HepG2 (cell line): Measurements from ENCODE around the gene TBC1D24. TPM values are rescaled to one million over a fixed set of nuclear protein-coding genes. Genes with fewer than 3 reads are reported as not detected.

Experiments
- DNMT3B ChIP-seq: conservative IDR thresholded peaks from 2 replicates; pipeline ENCODE4 v1.6.1; 2016; ENCODE audit warnings: missing biosample characterization, control low read depth
- KAT8 ChIP-seq: IDR thresholded peaks from 2 replicates; pipeline ENCODE4 v1.6.1; 2016; ENCODE audit warnings: missing genetic modification reagents, missing compliant biosample characterization
- MXI1 ChIP-seq: IDR thresholded peaks from 3 replicates; pipeline ENCODE4 v1.6.1; 2012; ENCODE audit warnings: low read depth, low read length, inconsistent platforms, borderline replicate concordance
- NAIF1 ChIP-seq: sonication (generic); formaldehyde crosslinking; IDR thresholded peaks from 2 replicates; pipeline ENCODE4 v1.5.0; 2020; ENCODE audit warnings: mild to moderate bottlenecking, missing genetic modification reagents, borderline replicate concordance
- NCOA2 ChIP-seq: sonication (generic); formaldehyde crosslinking; IDR thresholded peaks from 2 replicates; pipeline ENCODE4 v1.8.0; 2022; ENCODE audit warnings: inconsistent platforms
- NPAS2 ChIP-seq: sonication (generic); formaldehyde crosslinking; IDR thresholded peaks from 2 replicates; pipeline ENCODE4 v1.8.0; 2022; ENCODE audit warnings: mild to moderate bottlenecking, missing genetic modification reagents, borderline replicate concordance
- PCBP2 ChIP-seq: fragments of 200-400 bp; formaldehyde crosslinking; optimal IDR thresholded peaks from 2 replicates; pipeline ENCODE3; 2018; ENCODE audit warnings: low read length, low read depth; ENCODE audit not compliant: poor library complexity, severe bottlenecking
- RAD51 ChIP-seq: fragments of 450-650 bp; IDR thresholded peaks from 2 replicates; pipeline ENCODE4 v1.6.1; 2016; ENCODE audit warnings: borderline replicate concordance
- RXRA ChIP-seq: sonication (generic); formaldehyde crosslinking; IDR thresholded peaks from 2 replicates; pipeline ENCODE4 v1.5.1; 2020; ENCODE audit warnings: missing genetic modification reagents
- RXRB ChIP-seq: IDR thresholded peaks from 2 replicates; pipeline ENCODE4 v1.6.1; 2016; ENCODE audit warnings: borderline replicate concordance, missing genetic modification reagents, missing compliant biosample characterization
- TBL1XR1 ChIP-seq: fragments of 150-350 bp; IDR thresholded peaks from 2 replicates; pipeline ENCODE4 v1.6.1; 2014; ENCODE audit warnings: borderline replicate concordance, low read length; ENCODE audit not compliant: partially characterized antibody
- TBX3 ChIP-seq: fragments of 450-650 bp; IDR thresholded peaks from 2 replicates; pipeline ENCODE4 v1.6.1; 2017; ENCODE audit warnings: antibody characterized with exemption, mild to moderate bottlenecking, inconsistent platforms, borderline replicate concordance
- ZFP36 ChIP-seq: fragments of 150-350 bp; IDR thresholded peaks from 2 replicates; pipeline ENCODE4 v1.6.1; 2018; ENCODE audit warnings: borderline replicate concordance, low read length, low read depth; ENCODE audit not compliant: partially characterized antibody
- ZNF225 ChIP-seq: sonication (generic); formaldehyde crosslinking; IDR thresholded peaks from 2 replicates; pipeline ENCODE4 v1.4.0; 2020; ENCODE audit warnings: mild to moderate bottlenecking, missing genetic modification reagents
- ZNF547 ChIP-seq: sonication (generic); formaldehyde crosslinking; IDR thresholded peaks from 2 replicates; pipeline ENCODE4 v1.5.1; 2020; ENCODE audit warnings: mild to moderate bottlenecking, missing genetic modification reagents
- ZNF747 ChIP-seq: sonication (generic); formaldehyde crosslinking; IDR thresholded peaks from 2 replicates; pipeline ENCODE4 v1.8.1; 2023; ENCODE audit warnings: missing genetic modification reagents, mild to moderate bottlenecking, borderline replicate concordance
- ZNF777 ChIP-seq: sonication (generic); formaldehyde crosslinking; IDR thresholded peaks from 2 replicates; pipeline ENCODE4 v1.4.0; 2020; ENCODE audit warnings: missing genetic modification reagents
- ZSCAN25 ChIP-seq: sonication (generic); formaldehyde crosslinking; IDR thresholded peaks from 2 replicates; pipeline ENCODE4 v1.8.0; 2022; ENCODE audit warnings: mild to moderate bottlenecking, missing genetic modification reagents
- polyA plus RNA-seq, 8 experiments: library from polyadenylated mRNA; depleted of rRNA in 3 of 8; stranded (reverse) in 7 of 8; unstranded in 1 of 8; fragments of >200 nt; fragmentation: Illumina TruSeq in 4 of 8; extraction: Trizol in 4 of 8; gene quantifications; 2 replicates each; pipeline versions ENCODE4 v1.2.1 to v1.2.3, GENCODE V29; 2011 to 2016; ENCODE audit warnings: low read depth in 4 of 8, missing spikeins in 1 of 8, mixed read lengths in 1 of 8; ENCODE audit not compliant: insufficient read depth in 1 of 8
- total RNA-seq, 5 experiments: library from RNA; depleted of rRNA; stranded (reverse); fragments of >200 nt; fragmentation: Illumina TruSeq; extraction: Trizol; gene quantifications; 2 replicates each; pipeline ENCODE4 v1.2.3, GENCODE V29; 2016; ENCODE audit warnings: low read depth in 1 of 5
- TF ChIP-seq, protein P1 (sequence below): IDR thresholded peaks from 2 replicates; pipeline ENCODE4 v1.6.1; 2018; ENCODE audit warnings: missing genetic modification reagents
- TF ChIP-seq, protein P2 (sequence below): sonication (generic); formaldehyde crosslinking; IDR thresholded peaks from 2 replicates; pipeline ENCODE4 v1.4.0; 2020; ENCODE audit warnings: mild to moderate bottlenecking, missing genetic modification reagents
- TF ChIP-seq, protein P3 (sequence below): sonication (generic); formaldehyde crosslinking; IDR thresholded peaks from 2 replicates; pipeline ENCODE4 v1.4.0; 2020; ENCODE audit warnings: missing genetic modification reagents
- TF ChIP-seq, protein P4 (sequence below): fragments of 450-650 bp; IDR thresholded peaks from 2 replicates; pipeline ENCODE4 v1.6.1; 2017; ENCODE audit warnings: mild to moderate bottlenecking
- TF ChIP-seq, protein P5 (sequence below): sonication (generic); formaldehyde crosslinking; conservative IDR thresholded peaks from 2 replicates; pipeline ENCODE4 v1.4.0; 2020; ENCODE audit warnings: missing genetic modification reagents

Gene TBC1D24
- total and polyA plus RNA-seq, 2 of the 13 experiments (the other 11 are each of a cell fraction or from before 2014, with no cell fraction given): 7.7 to 13.7 TPM

DNA sequence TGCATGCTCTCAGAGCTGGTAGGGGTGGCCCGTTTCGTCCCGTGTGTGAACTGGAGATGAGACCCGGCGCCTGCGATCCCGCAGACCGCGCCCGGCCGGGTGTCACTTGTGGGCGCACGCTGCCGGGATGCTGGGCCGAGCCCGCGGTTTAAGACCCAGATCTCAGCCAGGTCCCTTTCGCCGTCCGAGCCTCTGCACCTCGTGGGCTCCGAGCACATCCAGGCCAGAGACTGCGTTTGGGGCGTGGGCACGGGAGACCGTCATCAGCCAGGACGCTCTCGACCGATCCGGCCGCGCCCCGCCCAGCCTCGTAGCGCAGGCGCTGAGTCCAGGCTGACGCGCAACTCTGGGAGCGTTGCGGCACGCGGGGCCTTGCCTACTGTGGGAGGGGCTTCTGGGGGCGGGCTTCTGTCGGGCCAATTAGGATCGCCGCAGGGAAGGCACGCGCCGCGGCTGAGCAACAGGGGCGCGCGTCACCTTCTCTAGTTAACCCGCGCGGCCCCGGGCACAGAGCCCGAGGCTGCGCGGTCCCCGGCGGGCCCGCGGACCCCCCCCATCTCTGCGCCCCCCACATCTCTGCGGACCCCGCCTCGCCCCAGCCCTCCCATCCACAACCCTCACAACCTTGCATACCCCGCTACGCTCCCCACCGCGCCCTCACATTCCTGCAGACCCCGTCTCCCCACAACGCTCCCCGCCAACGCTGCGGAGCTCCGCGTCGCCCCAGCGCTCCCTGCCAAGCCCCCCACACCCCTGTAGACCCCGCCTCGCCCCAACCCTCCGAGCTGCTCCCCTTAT lies 57.0 kb downstream of the TBC1D24 start (continued):
- no peak for TF ChIP-seq ZFP36
- TF ChIP-seq, protein P1, sequence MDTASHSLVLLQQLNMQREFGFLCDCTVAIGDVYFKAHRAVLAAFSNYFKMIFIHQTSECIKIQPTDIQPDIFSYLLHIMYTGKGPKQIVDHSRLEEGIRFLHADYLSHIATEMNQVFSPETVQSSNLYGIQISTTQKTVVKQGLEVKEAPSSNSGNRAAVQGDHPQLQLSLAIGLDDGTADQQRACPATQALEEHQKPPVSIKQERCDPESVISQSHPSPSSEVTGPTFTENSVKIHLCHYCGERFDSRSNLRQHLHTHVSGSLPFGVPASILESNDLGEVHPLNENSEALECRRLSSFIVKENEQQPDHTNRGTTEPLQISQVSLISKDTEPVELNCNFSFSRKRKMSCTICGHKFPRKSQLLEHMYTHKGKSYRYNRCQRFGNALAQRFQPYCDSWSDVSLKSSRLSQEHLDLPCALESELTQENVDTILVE (CRISPR knock-in tag): peak; percentile 36; the same call in 1 of the 2 replicates
- TF ChIP-seq, protein P2, sequence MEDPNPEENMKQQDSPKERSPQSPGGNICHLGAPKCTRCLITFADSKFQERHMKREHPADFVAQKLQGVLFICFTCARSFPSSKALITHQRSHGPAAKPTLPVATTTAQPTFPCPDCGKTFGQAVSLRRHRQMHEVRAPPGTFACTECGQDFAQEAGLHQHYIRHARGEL (CRISPR knock-in tag): 0 out of 2 replicates have a peak, but pooled peaks have one; percentile 77
- TF ChIP-seq NCOA2 (CRISPR knock-in tag): no peak
- no peak for TF ChIP-seq PCBP2
- TF ChIP-seq KAT8: peak; percentile 68; the same call in 1 of the 2 replicates
- TF ChIP-seq ZNF225: no peak
- no peak for TF ChIP-seq RAD51
- TF ChIP-seq DNMT3B: no peak
- TF ChIP-seq MXI1: peak; percentile 86; the same call in 2 of the 3 replicates
- TF ChIP-seq RXRA (CRISPR knock-in tag): peak; percentile 81; the same call in 1 of the 2 replicates
- TF ChIP-seq, protein P3, sequence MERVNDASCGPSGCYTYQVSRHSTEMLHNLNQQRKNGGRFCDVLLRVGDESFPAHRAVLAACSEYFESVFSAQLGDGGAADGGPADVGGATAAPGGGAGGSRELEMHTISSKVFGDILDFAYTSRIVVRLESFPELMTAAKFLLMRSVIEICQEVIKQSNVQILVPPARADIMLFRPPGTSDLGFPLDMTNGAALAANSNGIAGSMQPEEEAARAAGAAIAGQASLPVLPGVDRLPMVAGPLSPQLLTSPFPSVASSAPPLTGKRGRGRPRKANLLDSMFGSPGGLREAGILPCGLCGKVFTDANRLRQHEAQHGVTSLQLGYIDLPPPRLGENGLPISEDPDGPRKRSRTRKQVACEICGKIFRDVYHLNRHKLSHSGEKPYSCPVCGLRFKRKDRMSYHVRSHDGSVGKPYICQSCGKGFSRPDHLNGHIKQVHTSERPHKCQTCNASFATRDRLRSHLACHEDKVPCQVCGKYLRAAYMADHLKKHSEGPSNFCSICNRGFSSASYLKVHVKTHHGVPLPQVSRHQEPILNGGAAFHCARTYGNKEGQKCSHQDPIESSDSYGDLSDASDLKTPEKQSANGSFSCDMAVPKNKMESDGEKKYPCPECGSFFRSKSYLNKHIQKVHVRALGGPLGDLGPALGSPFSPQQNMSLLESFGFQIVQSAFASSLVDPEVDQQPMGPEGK (CRISPR knock-in tag): peak; percentile 65
- TF ChIP-seq ZNF547 (CRISPR knock-in tag): peak; percentile 85
- TF ChIP-seq NPAS2 (CRISPR knock-in tag): no peak
- no peak for TF ChIP-seq TBX3
- TF ChIP-seq ZNF777 (CRISPR knock-in tag): peak; percentile 45; the same call in 1 of the 2 replicates
- TF ChIP-seq, protein P4, sequence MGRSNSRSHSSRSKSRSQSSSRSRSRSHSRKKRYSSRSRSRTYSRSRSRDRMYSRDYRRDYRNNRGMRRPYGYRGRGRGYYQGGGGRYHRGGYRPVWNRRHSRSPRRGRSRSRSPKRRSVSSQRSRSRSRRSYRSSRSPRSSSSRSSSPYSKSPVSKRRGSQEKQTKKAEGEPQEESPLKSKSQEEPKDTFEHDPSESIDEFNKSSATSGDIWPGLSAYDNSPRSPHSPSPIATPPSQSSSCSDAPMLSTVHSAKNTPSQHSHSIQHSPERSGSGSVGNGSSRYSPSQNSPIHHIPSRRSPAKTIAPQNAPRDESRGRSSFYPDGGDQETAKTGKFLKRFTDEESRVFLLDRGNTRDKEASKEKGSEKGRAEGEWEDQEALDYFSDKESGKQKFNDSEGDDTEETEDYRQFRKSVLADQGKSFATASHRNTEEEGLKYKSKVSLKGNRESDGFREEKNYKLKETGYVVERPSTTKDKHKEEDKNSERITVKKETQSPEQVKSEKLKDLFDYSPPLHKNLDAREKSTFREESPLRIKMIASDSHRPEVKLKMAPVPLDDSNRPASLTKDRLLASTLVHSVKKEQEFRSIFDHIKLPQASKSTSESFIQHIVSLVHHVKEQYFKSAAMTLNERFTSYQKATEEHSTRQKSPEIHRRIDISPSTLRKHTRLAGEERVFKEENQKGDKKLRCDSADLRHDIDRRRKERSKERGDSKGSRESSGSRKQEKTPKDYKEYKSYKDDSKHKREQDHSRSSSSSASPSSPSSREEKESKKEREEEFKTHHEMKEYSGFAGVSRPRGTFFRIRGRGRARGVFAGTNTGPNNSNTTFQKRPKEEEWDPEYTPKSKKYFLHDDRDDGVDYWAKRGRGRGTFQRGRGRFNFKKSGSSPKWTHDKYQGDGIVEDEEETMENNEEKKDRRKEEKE: no peak
- TF ChIP-seq ZSCAN25 (CRISPR knock-in tag): peak; percentile 85
- TF ChIP-seq RXRB (CRISPR knock-in tag): 0 out of 2 replicates have a peak, but pooled peaks have one; percentile 49
- TF ChIP-seq ZNF747 (CRISPR knock-in tag): peak; percentile 85
- no peak for TF ChIP-seq TBL1XR1
- TF ChIP-seq, protein P5, sequence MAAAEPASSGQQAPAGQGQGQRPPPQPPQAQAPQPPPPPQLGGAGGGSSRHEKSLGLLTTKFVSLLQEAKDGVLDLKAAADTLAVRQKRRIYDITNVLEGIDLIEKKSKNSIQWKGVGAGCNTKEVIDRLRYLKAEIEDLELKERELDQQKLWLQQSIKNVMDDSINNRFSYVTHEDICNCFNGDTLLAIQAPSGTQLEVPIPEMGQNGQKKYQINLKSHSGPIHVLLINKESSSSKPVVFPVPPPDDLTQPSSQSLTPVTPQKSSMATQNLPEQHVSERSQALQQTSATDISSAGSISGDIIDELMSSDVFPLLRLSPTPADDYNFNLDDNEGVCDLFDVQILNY (CRISPR knock-in tag): 0 out of 2 replicates have a peak, but pooled peaks have one; percentile 44
- TF ChIP-seq NAIF1 (CRISPR knock-in tag): peak; percentile 81; the same call in 1 of the 2 replicates
